GM19468 (cell line): Measurements from ENCODE around the gene PLEKHM3.
A peak's percentile ranks its signal among the peaks of the same experiment; 100 is the strongest.

Source experiments
- ATAC-seq: cut with Tn5 transposase; IDR thresholded peaks from one replicate; pipeline ENCODE4 v1.9.1; 2021; ENCODE audit warnings: mild to moderate bottlenecking, moderate library complexity, moderate number of reproducible peaks; ENCODE audit not compliant: unreplicated experiment; ENCODE audit errors: extremely low read depth

PLEKHM3 gene

GRCh38 chr2:207995887-207996286, 29.4 kb downstream of the PLEKHM3 start:
- ATAC-seq, result no peak

GRCh38 chr2:207993151-207993763, 32.1 kb downstream of the PLEKHM3 start:
- no peak for ATAC-seq

DNA sequence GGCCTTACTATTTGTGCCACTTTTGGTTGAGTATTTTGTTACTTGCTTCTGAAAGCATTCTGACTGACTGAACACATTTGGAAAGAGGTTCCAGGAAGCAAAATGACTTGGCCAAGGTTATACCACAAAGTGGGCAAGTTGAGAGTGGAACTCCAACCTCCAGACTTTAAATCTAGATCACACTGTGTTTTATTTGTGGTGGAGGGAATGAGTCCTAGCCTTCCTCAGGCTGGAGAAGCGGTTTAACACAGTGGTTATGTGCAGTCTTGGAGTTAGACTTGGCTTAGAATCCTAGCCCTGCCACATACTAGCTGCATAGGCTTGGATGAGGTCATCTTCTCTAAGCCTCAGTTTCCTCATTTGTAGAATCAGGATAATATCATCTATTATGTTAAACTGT, 33.4 kb downstream of the PLEKHM3 start:
- ATAC-seq, result no peak

- no peak for ATAC-seq
Observed at GRCh38 chr2:207990784-207991183, 34.5 kb downstream of the PLEKHM3 start.

DNA sequence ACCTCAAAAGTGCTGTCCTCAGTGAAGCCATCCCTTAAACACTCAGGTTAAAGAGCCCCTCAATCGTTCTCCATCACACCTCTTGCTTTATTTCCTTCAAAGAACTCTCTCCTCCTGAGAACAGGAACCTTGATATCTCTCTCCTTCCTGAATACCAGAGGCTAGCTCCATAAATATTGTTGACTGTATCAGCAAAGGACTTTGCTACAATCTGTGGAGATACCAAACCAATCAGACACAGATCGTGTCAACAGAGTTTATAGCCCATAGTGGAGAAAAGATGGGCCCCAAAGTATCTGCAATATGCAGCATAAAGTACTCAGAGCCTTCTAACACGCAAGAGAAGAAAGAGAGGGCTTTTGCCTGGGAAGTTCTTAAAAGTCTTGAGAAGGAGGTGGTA, 36.4 kb downstream of the PLEKHM3 start:
- ATAC-seq, result no peak

GRCh38 chr2:207987025-207987716, 38.2 kb downstream of the PLEKHM3 start:
- ATAC-seq, result no peak

DNA sequence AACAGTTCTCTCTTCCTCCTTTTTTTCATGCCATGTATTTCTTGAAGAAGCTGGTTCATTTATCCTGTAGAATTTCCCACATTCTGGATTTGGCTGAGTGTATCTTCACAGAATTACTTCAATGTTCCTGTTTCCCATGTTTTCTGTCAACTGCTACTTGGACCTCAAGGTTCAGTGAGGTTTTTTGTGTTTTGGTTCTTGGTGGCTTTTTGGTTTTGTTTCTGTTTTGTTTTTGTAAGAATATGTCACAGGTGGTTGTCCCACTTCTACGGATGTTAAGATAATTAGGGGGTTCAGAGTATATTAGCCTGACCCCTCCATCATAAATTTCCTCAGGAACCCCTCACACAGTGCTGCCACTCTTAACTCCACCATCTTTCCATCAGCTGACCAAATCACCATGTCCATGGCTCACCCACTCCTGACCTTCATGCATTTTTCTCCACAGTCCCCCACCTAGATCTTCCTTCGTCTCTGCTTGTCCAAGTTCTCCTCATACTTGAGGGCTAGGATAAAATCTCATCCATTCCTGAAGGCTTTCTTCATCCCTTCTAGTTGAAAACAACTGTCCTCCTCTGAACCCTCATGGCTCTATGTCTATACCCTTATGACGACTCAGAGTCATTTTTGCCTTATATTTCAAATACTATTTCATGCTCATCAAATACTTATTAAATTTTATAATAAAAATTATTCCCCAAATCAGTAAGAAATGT, 40.4 kb downstream of the PLEKHM3 start:
- no peak for ATAC-seq

GRCh38 chr2:207983641-207984042, 41.7 kb downstream of the PLEKHM3 start:
- ATAC-seq, result peak; percentile 37

GRCh38 chr2:207978177-207978948, 47.0 kb downstream of the PLEKHM3 start:
- no peak for ATAC-seq

GRCh38 chr2:207975921-207976320, 49.4 kb downstream of the PLEKHM3 start:
- ATAC-seq, result no peak

GRCh38 chr2:207974216-207974605, 51.1 kb downstream of the PLEKHM3 start:
- no peak for ATAC-seq

DNA sequence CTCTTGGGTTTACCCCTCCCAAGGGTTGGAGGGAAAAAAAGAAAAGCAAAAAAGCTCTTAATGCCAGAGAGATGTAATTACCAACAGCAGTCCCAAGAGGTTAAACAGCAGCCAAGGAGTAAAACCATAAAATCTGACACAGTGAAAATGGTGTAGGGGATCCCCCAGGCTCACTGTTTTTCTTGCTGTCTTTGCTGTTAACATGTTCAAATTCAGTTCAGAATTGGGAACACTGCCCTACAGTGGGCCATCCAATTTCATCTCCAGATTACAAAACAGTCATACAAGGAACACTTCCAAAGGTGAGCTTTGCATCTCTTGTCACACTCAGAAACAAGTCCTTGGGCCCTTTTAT, 54.5 kb downstream of the PLEKHM3 start:
- ATAC-seq, result no peak

DNA sequence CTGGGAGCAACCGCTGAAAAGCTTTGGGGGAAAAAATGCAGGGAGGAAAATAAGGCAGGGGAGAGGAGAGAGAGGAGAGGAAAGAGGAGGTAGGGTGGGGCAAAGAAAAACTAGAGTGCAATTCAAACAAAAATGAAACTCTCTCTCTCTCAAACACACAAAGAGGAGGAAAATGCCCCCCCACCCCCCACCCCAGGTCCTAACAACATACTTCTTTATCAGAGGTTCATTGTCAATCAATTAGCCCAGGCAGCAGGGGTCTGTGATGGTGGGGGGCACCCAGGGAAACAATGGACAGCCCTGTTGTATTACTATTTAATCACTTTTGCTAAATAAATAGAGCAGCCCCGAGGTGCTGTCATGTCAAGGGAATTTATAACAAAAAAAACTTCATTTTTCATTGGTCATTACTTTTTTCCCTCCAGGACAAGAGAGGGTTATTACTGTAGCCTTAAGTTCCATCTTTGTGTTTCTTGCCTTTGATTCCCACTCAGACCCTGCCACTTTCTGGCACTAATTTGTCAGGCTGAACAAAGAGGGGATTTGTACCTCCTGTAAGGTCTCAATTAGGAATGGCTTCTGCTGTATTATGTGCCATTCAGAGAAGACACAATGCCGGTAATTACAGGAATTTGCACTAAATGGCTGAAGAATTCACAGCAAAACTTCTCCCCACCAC, 55.0 kb downstream of the PLEKHM3 start:
- ATAC-seq, result no peak

DNA sequence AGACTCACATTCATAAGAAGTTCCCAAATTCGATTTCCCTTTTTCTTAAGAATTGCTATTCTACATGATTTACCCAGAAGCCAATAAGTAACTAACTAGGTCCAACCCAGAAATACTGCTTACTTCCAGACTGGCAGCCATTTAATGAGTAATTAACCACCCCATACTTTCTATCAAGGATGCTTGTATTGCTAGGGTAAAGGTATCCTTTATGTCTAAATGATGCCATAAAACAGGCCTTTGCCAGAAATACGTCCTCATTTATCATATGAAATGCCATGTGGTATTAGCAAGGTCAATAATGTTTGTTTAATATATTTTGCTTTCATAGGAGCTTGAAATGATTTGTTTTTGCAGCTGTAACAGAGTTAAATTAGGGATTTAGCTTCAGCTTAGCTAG, 56.1 kb downstream of the PLEKHM3 start:
- no peak for ATAC-seq

DNA sequence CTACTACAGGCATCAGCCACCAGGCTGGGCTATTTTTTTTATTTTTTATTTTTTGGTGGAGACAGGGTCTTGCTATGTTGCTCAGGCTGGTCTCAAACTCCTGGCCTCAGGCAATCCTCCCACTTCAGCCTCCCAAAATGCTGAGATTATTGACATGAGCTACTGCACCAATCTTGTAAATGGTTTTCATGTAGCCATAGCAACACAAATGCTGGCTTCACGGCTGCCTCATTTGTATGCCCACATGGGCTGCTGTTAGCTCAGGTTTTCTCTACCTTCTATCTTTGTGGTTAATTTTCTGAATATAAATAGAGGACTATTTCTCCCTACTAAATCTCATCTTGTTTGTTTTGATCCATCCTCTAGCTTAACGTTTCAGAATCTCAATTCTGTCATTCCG, 58.2 kb downstream of the PLEKHM3 start:
- ATAC-seq, result no peak

DNA sequence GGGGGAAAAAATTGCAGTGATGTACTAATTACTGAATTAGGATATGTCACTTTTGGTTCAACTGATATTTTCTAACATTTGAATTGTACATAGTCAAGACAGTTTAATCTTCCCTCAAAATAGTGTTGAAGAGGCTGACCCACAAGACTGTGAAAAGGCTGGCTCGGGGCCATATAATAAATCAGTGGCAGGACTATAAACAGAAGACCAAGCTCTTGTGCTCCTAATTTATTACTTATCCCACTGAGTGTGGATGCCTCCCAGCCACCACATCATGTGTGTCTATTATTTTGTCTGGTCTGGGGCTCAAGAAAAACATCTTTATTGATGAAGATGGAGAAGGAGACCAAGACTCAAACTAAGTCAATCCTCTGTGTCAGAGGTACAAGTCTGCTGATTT, 64.4 kb downstream of the PLEKHM3 start:
- ATAC-seq, result no peak

GRCh38 chr2:207960090-207960489, 65.2 kb downstream of the PLEKHM3 start:
- no peak for ATAC-seq

DNA sequence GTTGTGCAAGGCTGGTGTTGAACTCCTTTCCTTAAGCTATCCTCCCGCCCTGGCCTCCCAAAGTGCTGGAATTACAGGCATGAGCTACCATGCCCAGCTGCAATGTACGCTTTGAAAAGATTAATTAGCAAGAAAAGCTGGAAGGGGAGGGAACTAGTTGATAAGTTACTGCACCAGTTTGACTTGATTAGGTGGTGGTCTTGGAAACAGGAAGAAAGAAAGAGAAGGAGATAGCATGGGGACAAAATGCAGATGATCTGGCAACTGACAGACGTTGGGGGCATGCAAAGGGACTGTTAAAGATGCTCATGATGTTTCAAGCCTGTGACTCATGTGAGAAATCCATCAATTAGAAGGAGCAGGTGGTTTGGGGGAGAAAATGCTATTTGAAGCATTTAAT, 68.6 kb downstream of the PLEKHM3 start:
- no peak for ATAC-seq

DNA sequence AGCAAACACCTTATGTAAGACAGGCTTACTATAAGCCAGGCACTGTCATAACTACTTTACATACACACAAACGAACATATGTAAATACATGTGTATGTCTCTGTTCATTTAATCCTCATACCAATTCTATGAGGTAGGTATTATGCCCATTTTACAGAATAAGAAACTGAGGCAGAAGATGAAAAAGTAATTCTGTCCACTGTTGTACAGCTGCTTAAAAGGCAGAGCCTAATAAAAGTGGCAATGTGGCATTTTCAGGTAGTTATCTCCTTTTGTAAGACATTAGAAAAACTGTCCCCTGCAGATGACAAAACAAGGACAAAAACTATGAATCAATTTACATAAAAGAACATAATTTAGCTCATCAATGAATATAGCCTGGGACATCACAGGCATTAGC, 69.9 kb downstream of the PLEKHM3 start:
- no peak for ATAC-seq

GRCh38 chr2:207953354-207953753, 72.0 kb downstream of the PLEKHM3 start:
- no peak for ATAC-seq
